Osteoblast (primary cell): ENCODE results near the gene SPRING1. TPM values are rescaled to one million over a fixed set of nuclear protein-coding genes. Genes with fewer than 3 reads are reported as not detected.

Source experiments
- DNase-seq: peaks from one replicate; pipeline ENCODE4 v3.0.0; 2011; ENCODE audit warnings: low spot score, mixed read lengths; ENCODE audit not compliant: insufficient read length; ENCODE audit errors: missing footprints
- H2AFZ ChIP-seq: 2 replicates; pipeline ENCODE4 v1.6.0; 2011; ENCODE audit warnings: mild to moderate bottlenecking, low read length
- H3K27ac ChIP-seq: 2 replicates; pipeline ENCODE4 v1.5.1; 2011; ENCODE audit warnings: mild to moderate bottlenecking, low read depth, low read length, moderate library complexity
- H3K27me3 ChIP-seq: 2 replicates; pipeline ENCODE4 v1.6.0; 2012; ENCODE audit warnings: mild to moderate bottlenecking, control low read depth, inconsistent platforms, low read length, moderate library complexity; ENCODE audit not compliant: insufficient read depth
- H3K36me3 ChIP-seq: 2 replicates; pipeline ENCODE4 v1.5.1; 2011; ENCODE audit warnings: mild to moderate bottlenecking, low read length, control low read depth, moderate library complexity; ENCODE audit not compliant: insufficient read depth
- H3K4me1 ChIP-seq: 2 replicates; pipeline ENCODE4 v1.5.1; 2011; ENCODE audit warnings: mild to moderate bottlenecking, low read length, control low read depth, moderate library complexity; ENCODE audit not compliant: insufficient read depth
- H3K4me2 ChIP-seq: 2 replicates; pipeline ENCODE4 v1.6.0; 2011; ENCODE audit warnings: mild to moderate bottlenecking, low read length; ENCODE audit not compliant: insufficient read depth
- H3K4me3 ChIP-seq: fragments of 200-600 bp; sonication (generic); 3 replicates; pipeline ENCODE4 v1.5.1; 2012; ENCODE audit warnings: mild to moderate bottlenecking, low read length, inconsistent platforms; ENCODE audit not compliant: insufficient read depth
- H3K79me2 ChIP-seq: 2 replicates; pipeline ENCODE4 v1.6.0; 2012; ENCODE audit warnings: mild to moderate bottlenecking, low read length, control low read depth, inconsistent platforms; ENCODE audit not compliant: insufficient read depth
- H3K9me3 ChIP-seq: 2 replicates; pipeline ENCODE4 v1.5.1; 2011; ENCODE audit warnings: low read depth, low read length, control low read depth
- H4K20me1 ChIP-seq: 2 replicates; pipeline ENCODE4 v1.6.0; 2012; ENCODE audit warnings: mild to moderate bottlenecking, low read length, control low read depth; ENCODE audit not compliant: insufficient read depth
- CTCF ChIP-seq: IDR thresholded peaks from 2 replicates; pipeline ENCODE4 v1.5.1; 2011; ENCODE audit warnings: mild to moderate bottlenecking, low read depth, low read length, moderate library complexity; ENCODE audit errors: extremely low read depth
- total RNA-seq: library from RNA; depleted of rRNA; stranded (reverse); fragments of >200 nt; gene quantifications from 2 replicates; pipeline ENCODE4 v1.2.3, GENCODE V29; 2012

The SPRING1 gene
- total RNA-seq, 1 donor = 29.0 TPM

- Histone ChIP-seq H3K79me2 (no peaks in the 10 kb centered on the region), H3K4me3 (no peak overlapping the region), H3K4me2 (no peak overlapping the region), H2AFZ (no peak overlapping the region), H3K27ac (no peak overlapping the region), H3K27me3 (peaks cover 36% of the 10 kb centered on the region), H3K4me1 (no peaks in the 10 kb centered on the region), H3K9me3 (no peaks in the 10 kb centered on the region), H3K36me3 (no peaks in the 10 kb centered on the region), H4K20me1 (no peaks in the 10 kb centered on the region)
- DNase-seq = no peak
- TF ChIP-seq CTCF = peak; percentile 33
Observed at GRCh38 chr12:116697305-116697704, 40.6 kb downstream of the SPRING1 start.

GRCh38 chr12:116695464-116695725 lies 42.5 kb downstream of the SPRING1 start:
- DNase-seq = no peak
- H3K36me3 ChIP-seq = no peaks in the 10 kb centered on the region
- no peak overlapping the region for H3K4me2 ChIP-seq
- H2AFZ ChIP-seq = no peak overlapping the region
- peaks cover 38% of the 10 kb centered on the region for H3K27me3 ChIP-seq
- no peak overlapping the region for H3K27ac ChIP-seq
- H3K9me3 ChIP-seq = no peaks in the 10 kb centered on the region
- H3K4me3 ChIP-seq = no peak overlapping the region
- H4K20me1 ChIP-seq = no peaks in the 10 kb centered on the region
- no peak for TF ChIP-seq CTCF
- no peaks in the 10 kb centered on the region for H3K79me2 ChIP-seq
- no peaks in the 10 kb centered on the region for H3K4me1 ChIP-seq

GRCh38 chr12:116694653-116695463 lies 43.0 kb downstream of the SPRING1 start:
- TF ChIP-seq CTCF = no peak
- Histone ChIP-seq H3K4me3 (no peak overlapping the region), H3K36me3 (no peaks in the 10 kb centered on the region), H4K20me1 (no peaks in the 10 kb centered on the region), H3K79me2 (no peaks in the 10 kb centered on the region), H3K4me2 (no peak overlapping the region), H3K27me3 (peaks cover 43% of the 10 kb centered on the region), H3K9me3 (no peaks in the 10 kb centered on the region), H2AFZ (no peak overlapping the region), H3K27ac (no peak overlapping the region), H3K4me1 (no peaks in the 10 kb centered on the region)
- DNase-seq = no peak

GRCh38 chr12:116693286-116694227 lies 44.3 kb downstream of the SPRING1 start:
- peak overlapping the region; percentile 47 for H3K4me3 ChIP-seq
- DNase-seq = no peak
- H3K4me1 ChIP-seq = no peaks in the 10 kb centered on the region
- H3K36me3 ChIP-seq = no peaks in the 10 kb centered on the region
- H3K9me3 ChIP-seq = no peaks in the 10 kb centered on the region
- H4K20me1 ChIP-seq = no peaks in the 10 kb centered on the region
- peaks cover 44% of the 10 kb centered on the region for H3K27me3 ChIP-seq
- peak overlapping the region; percentile 56 for H3K4me2 ChIP-seq
- no peak overlapping the region for H3K27ac ChIP-seq
- H3K79me2 ChIP-seq = no peaks in the 10 kb centered on the region
- no peak for TF ChIP-seq CTCF
- peak overlapping the region; percentile 56 for H2AFZ ChIP-seq
